ENCODE data around the gene IER5.

The IER5 gene

GRCh38 chr1:181083842-181084605 is 4.5 kb upstream of the IER5 start:
- Histone ChIP-seq H3K9me3 (ENCODE audit: low read depth, low read length) (no peaks in the 10 kb centered on the region), H3K27ac (0 out of 2 replicates have a peak overlapping the region, but pooled peaks have one; percentile 8), H3K4me3 (no peak overlapping the region), H3K36me3 (ENCODE audit: insufficient read depth, low read length) (no peaks in the 10 kb centered on the region), H3K9ac (ENCODE audit: insufficient read length) (no peak overlapping the region)
- no peak for DNase-seq (ENCODE audit: low read depth, low spot score)
- TF ChIP-seq EZH2 (IDR thresholded peaks at IDR 0.05) = no peak
- no peak for TF ChIP-seq FOXP2 (optimal IDR thresholded peaks at IDR 0.05; ENCODE audit: control extremely low read depth, extremely low read length, insufficient read depth)
- TF ChIP-seq POLR2AphosphoS5 (IDR thresholded peaks at IDR 0.05; ENCODE audit: borderline replicate concordance, low read depth, low read length) = no peak

GRCh38 chr1:181084606-181084969 is 3.9 kb upstream of the IER5 start:
- H3K9ac ChIP-seq (ENCODE audit: insufficient read length) = no peak overlapping the region
- H3K4me3 ChIP-seq = no peak overlapping the region
- DNase-seq (ENCODE audit: low read depth, low spot score) = no peak
- no peaks in the 10 kb centered on the region for H3K36me3 ChIP-seq (ENCODE audit: insufficient read depth, low read length)
- no peak overlapping the region for H3K27ac ChIP-seq
- no peak for TF ChIP-seq FOXP2 (optimal IDR thresholded peaks at IDR 0.05; ENCODE audit: control extremely low read depth, extremely low read length, insufficient read depth)
- no peak for TF ChIP-seq EZH2 (IDR thresholded peaks at IDR 0.05)
- no peak for TF ChIP-seq POLR2AphosphoS5 (IDR thresholded peaks at IDR 0.05; ENCODE audit: borderline replicate concordance, low read depth, low read length)
- no peaks in the 10 kb centered on the region for H3K9me3 ChIP-seq (ENCODE audit: low read depth, low read length)

DNA sequence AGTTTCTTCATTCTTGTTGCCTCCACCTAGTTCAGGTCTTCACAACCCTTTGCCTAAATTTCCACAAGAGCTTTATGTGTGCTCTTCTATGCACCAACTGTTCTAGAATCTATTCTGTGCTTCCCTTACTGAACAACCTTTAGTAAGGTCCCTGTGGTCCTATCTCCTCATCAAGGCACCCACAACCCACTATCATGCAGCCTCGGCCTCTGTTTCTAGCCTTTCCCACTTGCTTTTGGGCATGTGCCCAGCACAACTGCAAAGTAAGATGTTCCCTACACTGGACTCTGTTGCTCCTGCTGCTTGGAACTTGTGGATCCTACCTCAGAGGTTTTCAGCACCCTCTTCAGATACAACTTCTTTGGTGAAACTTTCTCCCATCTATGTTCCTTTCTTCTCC is 2.4 kb upstream of the IER5 start:
- Histone ChIP-seq H3K9ac (ENCODE audit: insufficient read length) (no peak overlapping the region), H3K9me3 (ENCODE audit: low read depth, low read length) (no peaks in the 10 kb centered on the region), H3K27ac (no peak overlapping the region), H3K36me3 (ENCODE audit: insufficient read depth, low read length) (no peaks in the 10 kb centered on the region), H3K4me3 (no peak overlapping the region)
- TF ChIP-seq EZH2 (IDR thresholded peaks at IDR 0.05) (no peak), FOXP2 (optimal IDR thresholded peaks at IDR 0.05; ENCODE audit: control extremely low read depth, extremely low read length, insufficient read depth) (no peak), POLR2AphosphoS5 (IDR thresholded peaks at IDR 0.05; ENCODE audit: borderline replicate concordance, low read depth, low read length) (no peak)
- DNase-seq (ENCODE audit: low read depth, low spot score) = no peak

DNA sequence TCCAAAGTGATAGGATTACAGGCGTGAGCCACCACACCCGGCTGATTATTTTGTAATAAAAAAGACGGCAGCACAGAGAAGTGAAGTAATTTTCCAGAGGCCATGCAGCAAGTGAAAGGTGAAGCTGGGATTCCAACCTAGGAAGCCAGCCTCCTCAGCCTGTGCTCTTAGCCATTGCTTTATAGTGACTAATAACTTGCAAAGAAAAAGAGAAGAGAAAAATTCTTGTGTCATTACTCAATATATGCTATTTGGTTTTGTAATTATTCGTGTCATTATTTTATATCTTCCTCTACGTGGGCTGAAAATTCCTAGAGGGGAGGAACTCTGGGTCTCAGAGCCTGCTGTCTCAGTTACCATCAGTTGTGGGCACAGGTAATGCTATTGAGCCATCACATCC is 1.6 kb upstream of the IER5 start:
- H3K27ac ChIP-seq = no peak overlapping the region
- DNase-seq (ENCODE audit: low read depth, low spot score) = no peak
- H3K9me3 ChIP-seq (ENCODE audit: low read depth, low read length) = no peaks in the 10 kb centered on the region
- H3K4me3 ChIP-seq = no peak overlapping the region
- H3K36me3 ChIP-seq (ENCODE audit: insufficient read depth, low read length) = no peaks in the 10 kb centered on the region
- H3K9ac ChIP-seq (ENCODE audit: insufficient read length) = no peak overlapping the region
- no peak for TF ChIP-seq FOXP2 (optimal IDR thresholded peaks at IDR 0.05; ENCODE audit: control extremely low read depth, extremely low read length, insufficient read depth)
- TF ChIP-seq POLR2AphosphoS5 (IDR thresholded peaks at IDR 0.05; ENCODE audit: borderline replicate concordance, low read depth, low read length) = no peak
- no peak for TF ChIP-seq EZH2 (IDR thresholded peaks at IDR 0.05)

GRCh38 chr1:181087400-181087901 is 1.0 kb upstream of the IER5 start:
- Histone ChIP-seq H3K4me3 (no peak overlapping the region), H3K36me3 (ENCODE audit: insufficient read depth, low read length) (no peaks in the 10 kb centered on the region), H3K27ac (no peak overlapping the region), H3K9ac (ENCODE audit: insufficient read length) (no peak overlapping the region), H3K9me3 (ENCODE audit: low read depth, low read length) (no peaks in the 10 kb centered on the region)
- DNase-seq (ENCODE audit: low read depth, low spot score) = no peak
- TF ChIP-seq EZH2 (IDR thresholded peaks at IDR 0.05) = no peak
- no peak for TF ChIP-seq POLR2AphosphoS5 (IDR thresholded peaks at IDR 0.05; ENCODE audit: borderline replicate concordance, low read depth, low read length)
- TF ChIP-seq FOXP2 (optimal IDR thresholded peaks at IDR 0.05; ENCODE audit: control extremely low read depth, extremely low read length, insufficient read depth) = no peak

DNA sequence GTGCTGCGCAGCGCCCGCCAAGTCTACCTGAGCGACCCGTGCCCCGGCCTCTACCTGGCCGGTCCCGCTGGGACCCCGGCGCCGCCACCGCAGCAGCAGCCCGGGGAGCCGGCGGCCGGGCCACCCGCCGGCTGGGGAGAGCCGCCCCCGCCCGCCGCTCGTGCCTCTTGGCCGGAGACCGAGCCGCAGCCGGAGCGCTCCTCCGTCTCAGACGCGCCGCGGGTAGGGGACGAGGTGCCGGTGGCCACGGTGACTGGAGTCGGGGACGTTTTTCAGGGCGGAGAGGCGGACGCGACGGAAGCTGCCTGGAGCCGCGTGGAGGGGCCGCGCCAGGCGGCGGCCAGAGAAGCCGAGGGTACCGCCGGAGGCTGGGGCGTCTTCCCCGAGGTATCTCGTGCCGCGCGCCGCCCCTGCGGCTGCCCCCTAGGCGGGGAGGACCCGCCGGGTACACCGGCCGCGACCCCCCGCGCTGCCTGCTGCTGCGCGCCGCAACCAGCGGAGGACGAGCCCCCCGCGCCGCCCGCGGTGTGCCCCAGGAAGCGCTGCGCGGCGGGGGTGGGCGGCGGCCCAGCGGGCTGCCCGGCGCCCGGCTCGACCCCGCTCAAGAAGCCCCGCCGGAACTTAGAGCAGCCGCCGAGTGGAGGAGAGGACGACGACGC is 646 bp downstream of the IER5 start:
- Histone ChIP-seq H3K27ac (no peak overlapping the region), H3K36me3 (ENCODE audit: insufficient read depth, low read length) (no peaks in the 10 kb centered on the region)
- no peak for DNase-seq (ENCODE audit: low read depth, low spot score)

DNA sequence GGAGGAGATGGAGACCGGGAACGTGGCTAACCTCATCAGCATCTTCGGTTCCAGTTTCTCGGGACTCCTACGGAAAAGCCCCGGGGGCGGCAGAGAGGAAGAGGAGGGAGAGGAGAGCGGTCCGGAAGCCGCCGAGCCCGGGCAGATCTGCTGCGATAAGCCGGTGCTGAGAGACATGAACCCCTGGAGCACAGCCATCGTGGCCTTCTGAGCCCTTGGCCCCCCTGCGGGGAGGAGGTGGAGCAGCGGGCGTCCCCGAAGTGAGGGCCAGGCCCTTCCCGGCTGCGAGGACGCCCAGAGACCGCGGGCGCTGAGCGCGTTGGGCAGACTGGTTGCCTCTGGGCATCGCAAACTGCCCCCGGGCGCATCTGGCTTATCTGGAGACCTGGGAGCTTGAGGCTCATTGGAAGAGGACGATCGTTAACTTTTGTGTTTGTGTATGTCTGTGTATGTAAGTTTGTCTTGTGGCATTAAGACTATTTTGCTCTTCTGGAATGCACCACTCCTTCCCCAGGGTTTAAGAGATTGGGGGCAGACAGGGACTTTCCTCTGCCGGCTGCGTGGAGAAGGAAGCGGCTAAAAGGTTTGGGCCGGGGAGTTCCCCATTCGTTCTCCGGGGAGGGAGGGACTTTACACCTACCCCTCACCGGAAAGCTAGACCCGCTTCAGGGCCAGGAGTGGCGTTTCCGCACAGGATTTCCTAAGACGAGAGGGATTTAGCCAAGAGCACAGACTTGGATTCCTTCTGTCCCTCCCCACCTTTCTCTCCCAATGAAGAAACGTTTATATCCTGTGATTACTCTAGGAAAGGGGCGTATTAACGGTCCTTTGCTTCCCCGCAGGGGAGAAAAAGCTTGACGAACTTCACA is 1.4 kb downstream of the IER5 start:
- DNase-seq (ENCODE audit: low read depth, low spot score) = no peak
- no peaks in the 10 kb centered on the region for H3K36me3 ChIP-seq (ENCODE audit: insufficient read depth, low read length)
- H3K9me3 ChIP-seq (ENCODE audit: low read depth, low read length) = no peaks in the 10 kb centered on the region
- no peak for TF ChIP-seq FOXP2 (optimal IDR thresholded peaks at IDR 0.05; ENCODE audit: control extremely low read depth, extremely low read length, insufficient read depth)
- no peak for TF ChIP-seq EZH2 (IDR thresholded peaks at IDR 0.05)
- no peak for TF ChIP-seq POLR2AphosphoS5 (IDR thresholded peaks at IDR 0.05; ENCODE audit: borderline replicate concordance, low read depth, low read length)
- H3K27ac ChIP-seq = peak overlapping the region; percentile 5; the same call in 1 of the 2 replicates
- peak overlapping the region; percentile 74 for H3K9ac ChIP-seq (ENCODE audit: insufficient read length)
- H3K4me3 ChIP-seq = peak overlapping the region; percentile 96

More for the DNA sequence above, 646 bp downstream of the IER5 start:
- Histone ChIP-seq H3K4me3 (peak overlapping the region; percentile 96), H3K9me3 (ENCODE audit: low read depth, low read length) (no peaks in the 10 kb centered on the region), H3K9ac (ENCODE audit: insufficient read length) (peak overlapping the region; percentile 74)
- TF ChIP-seq EZH2 (IDR thresholded peaks at IDR 0.05) = no peak
- no peak for TF ChIP-seq POLR2AphosphoS5 (IDR thresholded peaks at IDR 0.05; ENCODE audit: borderline replicate concordance, low read depth, low read length)
- no peak for TF ChIP-seq FOXP2 (optimal IDR thresholded peaks at IDR 0.05; ENCODE audit: control extremely low read depth, extremely low read length, insufficient read depth)
